NCI-H82 treated with DMSO at 0.1 percent for 48 hours (cell line): ENCODE data around the gene PCK2.

Source experiments
- DNase-seq: peaks from one replicate; lab custom pipeline; 2025; ENCODE audit not compliant: unreplicated experiment; lab: John Stamatoyannopoulos, UW

Gene PCK2

DNA sequence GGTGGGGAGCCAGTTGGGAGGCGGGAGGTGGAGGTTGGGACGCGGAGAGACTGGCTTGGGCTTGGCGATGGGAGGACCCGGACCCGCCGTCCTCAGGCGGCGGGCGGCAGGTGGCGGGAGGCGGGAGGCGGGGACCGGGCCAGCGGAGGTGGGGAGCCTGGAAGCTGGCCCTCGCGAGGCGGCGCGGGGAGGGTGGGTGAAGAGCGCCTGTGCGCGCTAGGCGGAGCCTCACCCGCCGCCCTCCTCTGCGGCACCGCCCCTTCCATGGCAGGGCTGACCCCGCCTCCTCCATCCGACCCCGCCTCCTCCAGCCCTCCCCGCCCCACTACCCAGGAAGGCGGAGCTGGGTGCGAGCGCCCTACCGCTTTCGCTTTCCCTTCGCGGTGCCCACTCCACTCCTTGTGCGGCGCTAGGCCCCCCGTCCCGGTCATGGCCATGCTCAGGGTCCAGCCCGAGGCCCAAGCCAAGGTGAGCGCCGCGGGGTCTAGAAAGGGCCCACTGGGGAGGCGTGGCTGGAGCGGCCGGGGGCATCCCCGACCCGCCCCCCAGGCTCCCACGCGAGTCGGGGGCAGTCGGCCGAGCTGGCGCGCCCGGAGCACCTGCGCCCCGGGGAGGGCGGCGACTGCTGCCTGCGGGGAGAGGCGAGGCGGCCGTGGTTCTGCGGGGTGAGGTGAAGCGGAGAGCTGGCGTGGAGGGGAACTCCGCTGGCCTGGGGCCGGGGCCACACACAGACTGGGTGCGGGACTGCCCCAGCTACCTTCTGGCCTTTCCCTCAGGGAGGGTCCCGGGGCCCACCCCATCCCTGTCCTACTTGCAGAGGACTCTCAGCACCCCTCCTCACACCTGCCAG, 41.9 kb downstream of the PCK2 start, which contains the start of gene PSME1:
Gene PSME1 (plus strand): TSS at position 361 of the 850 bp plus-strand sequence. CDS start 69 bp downstream, at position 430.
- DNase-seq = peak; percentile 43

DNA sequence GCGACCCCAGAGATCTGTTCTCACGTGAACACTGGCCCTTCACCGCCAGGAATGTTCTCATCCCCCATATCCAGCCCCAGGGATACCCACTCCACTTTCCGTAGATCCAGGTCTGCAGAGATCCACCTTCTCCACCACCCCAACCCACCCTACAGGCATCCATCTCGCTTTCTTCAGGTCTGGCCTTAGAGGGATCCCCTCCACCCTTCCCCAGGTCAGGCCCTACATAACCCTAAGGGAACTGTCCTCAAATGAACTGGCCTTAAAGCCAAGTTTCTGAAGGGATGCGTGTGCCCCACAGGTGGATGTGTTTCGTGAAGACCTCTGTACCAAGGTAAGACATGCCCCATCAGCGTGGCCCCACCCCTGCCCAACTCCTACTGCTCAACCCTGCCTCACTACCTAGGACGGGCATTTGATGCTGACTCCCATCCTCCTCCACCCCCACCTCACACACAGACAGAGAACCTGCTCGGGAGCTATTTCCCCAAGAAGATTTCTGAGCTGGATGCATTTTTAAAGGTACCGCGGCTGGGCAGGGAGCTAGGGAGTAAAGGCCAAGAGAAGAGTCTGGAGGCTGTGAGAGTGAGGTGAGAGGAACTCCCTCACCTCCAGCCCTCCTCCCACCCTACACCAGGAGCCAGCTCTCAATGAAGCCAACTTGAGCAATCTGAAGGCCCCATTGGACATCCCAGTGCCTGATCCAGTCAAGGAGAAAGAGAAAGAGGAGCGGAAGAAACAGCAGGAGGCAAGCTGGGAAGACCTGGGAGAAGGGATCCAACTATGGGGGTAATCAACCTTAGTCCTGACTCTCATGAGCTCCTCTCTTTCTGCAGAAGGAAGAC, 42.8 kb downstream of the PCK2 start:
- DNase-seq = no peak

DNA sequence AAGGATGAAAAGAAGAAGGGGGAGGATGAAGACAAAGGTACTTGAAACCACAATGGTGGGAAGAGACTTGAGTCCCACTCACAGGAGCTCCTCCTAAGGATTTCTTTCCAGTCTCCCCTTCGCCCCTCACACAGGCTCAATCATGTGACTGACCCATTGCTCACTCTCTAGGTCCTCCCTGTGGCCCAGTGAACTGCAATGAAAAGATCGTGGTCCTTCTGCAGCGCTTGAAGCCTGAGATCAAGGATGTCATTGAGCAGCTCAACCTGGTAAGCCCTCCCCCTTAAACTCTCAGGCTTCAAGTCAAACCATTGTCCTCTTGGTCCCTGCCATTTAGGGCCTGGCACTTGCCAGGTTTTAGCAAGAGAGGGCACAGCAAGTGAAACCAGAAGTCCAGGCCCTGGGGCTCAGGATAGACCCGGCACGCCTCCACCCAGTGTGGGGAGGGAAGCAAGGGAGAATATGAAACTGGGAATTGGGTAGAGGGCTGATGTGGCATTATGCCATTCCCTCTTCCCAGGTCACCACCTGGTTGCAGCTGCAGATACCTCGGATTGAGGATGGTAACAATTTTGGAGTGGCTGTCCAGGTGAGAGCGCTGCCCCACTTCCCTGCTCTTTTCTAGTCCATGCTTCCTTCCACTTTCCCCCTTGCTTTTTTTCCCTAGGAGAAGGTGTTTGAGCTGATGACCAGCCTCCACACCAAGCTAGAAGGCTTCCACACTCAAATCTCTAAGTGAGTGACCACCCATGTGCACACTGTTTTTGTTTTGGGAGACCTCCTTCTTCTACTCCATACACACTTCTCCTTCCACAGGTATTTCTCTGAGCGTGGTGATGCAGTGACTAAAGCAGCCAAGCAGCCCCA, 43.7 kb downstream of the PCK2 start:
- DNase-seq = no peak

DNA sequence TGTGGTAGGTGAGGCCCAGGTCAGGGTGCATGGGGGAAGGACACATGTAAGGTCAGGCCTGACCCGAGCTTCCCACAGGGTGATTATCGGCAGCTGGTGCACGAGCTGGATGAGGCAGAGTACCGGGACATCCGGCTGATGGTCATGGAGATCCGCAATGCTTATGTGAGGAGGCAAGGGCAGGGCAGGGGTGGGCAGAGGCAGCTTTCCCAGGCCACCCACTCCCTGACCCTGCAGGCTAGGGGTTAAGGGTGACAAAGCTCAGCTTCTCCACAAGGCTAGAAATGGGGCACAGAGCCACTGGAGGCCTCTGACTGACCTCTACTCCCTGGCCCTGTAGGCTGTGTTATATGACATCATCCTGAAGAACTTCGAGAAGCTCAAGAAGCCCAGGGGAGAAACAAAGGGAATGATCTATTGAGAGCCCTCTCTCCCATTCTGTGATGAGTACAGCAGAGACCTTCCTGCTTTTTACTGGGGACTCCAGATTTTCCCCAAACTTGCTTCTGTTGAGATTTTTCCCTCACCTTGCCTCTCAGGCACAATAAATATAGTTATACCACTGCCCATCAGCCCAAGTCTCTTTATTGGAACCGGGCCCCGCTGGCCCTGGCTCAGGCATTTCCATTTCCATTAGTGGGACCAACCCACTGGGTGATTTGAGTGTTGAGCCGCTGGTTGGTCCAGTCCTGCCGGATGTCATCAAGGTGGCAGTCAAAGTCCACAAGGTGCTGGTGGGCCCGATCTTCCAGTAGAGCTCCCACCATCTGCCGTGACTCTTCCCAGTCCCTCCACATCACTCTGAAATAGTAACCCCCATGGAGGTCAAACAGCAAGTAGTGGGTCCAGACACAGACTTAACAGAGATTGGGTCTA, 44.5 kb downstream of the PCK2 start:
- no peak for DNase-seq

DNA sequence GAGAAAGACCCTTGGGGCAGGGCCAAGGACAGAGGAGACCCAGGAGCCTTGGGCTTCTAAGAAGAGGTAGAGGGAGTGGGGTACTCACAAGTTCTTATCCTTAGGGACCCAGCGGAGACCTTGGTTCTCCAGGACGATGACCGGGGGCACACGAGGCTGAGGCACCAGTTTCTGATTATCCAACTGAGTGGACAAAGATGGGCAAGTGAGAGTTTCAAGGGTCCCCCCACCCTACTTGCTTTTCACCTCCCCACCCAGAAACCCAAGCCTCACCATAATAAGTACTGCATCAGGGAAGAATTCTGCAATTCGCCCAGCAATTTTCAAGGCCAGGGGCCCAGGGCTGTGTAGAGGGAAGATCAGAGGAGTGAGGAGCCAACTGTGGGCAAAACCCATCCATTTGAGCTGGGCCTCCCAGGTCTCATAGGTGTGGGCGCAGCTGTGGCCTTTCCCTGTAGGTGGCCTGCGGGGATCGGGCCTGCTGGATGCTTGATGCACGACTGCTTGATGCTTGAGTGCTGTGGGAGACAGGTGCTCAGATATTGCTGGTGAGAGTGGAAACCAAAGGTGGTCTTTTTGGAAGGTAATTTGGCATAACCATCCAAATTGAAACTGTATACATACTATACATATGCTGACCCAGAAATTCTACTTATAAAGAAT, 45.3 kb downstream of the PCK2 start:
- no peak for DNase-seq

DNA sequence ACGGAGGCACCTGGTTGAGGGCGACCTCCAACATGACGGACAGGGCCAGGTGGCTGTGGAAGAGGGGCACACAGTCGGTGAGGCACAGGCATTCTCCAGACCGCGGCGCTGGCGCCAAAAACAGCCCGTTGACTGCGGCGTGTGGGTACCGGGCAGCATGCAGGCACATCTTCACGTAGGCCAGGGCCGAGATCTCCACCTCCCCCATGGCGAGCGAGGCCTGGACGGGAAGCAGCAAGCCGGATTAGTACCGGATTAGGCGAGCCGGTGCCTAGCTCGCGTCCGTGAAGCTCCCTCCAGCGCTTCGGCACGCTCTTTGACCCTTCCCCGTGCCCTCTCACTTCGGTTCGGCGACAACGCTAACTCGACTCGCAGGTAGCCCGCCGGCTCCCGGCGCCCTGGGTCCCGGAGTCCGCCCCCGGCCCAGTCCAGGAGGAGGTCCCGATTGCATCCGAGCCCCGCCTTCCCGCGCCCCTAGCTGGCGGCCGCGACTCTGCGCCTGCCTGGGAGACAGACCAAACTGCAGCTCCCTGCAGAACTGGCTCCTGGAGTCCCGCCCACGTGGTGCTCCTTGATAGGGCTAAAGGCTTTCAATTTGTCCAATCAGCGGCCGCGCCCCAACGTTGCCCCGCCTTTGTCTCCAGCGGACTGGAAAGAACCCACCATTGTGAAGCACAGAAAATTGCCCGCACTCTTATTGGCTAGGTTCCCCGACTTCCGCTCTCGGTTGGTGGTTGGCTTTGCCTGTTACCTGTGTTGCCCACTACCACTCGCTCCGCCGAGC, 47.2 kb downstream of the PCK2 start, which contains the start of gene EMC9:
Gene EMC9 (minus strand): TSS at position 495 of the 784 bp plus-strand sequence. CDS start 287 bp downstream, at position 208.
- DNase-seq = peak; percentile 96

DNA sequence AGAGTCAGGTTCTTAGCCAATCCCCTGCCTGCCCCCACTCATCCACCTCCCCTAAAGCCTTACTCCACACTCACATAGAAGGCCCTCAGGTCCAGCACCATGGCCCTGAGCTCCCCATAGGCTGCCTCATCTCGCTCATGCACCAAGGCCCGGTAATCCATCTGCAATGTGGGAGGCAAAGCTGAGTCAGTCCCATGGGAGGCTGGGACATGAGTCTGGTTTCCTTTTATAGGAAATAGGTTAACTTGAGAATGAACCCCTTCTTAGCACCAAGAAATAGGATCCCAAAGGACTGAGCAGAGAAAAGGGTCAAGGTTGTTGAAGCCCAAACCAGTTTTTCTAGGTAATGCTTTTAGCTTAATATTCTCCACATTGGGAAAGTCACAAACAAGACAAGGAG, 49.4 kb downstream of the PCK2 start:
- no peak for DNase-seq

DNA sequence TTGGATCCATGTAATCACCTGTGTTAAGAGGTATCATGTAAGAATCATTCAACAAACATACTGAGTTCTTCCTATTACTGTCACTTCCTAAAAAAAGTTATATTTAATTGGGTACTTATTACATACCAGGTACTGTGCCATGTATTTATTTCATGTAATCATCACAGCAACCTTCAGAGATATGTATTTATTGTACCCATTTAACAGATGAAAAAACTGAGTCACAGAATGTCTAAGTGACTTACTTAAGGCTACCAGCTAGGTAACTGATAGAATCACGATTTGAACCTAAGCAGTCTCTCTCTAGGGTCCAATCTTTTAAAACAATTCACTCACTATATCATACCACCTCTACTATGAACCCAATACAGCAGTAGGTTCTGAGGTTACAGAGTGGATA, 50.3 kb downstream of the PCK2 start:
- DNase-seq = no peak

DNA sequence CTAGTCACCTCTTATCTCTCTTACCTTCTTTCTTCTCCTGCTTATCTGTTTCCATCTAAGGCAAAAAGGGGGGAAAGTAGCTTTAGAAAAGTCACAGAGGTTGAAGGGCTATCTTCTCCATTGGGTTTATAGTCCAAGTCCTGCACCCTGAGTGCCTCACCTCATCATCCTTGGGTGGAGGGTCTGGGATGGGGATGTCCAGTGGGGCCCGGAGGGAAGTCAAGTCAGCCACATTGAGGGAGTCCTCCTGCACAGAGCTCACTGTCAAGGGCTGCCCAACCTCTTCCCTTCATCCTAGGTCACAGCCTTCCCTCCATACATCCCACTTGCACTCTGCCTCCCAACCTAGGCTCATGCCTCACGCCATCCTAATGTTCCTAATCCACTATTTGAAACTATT, 51.1 kb downstream of the PCK2 start:
- DNase-seq = no peak

DNA sequence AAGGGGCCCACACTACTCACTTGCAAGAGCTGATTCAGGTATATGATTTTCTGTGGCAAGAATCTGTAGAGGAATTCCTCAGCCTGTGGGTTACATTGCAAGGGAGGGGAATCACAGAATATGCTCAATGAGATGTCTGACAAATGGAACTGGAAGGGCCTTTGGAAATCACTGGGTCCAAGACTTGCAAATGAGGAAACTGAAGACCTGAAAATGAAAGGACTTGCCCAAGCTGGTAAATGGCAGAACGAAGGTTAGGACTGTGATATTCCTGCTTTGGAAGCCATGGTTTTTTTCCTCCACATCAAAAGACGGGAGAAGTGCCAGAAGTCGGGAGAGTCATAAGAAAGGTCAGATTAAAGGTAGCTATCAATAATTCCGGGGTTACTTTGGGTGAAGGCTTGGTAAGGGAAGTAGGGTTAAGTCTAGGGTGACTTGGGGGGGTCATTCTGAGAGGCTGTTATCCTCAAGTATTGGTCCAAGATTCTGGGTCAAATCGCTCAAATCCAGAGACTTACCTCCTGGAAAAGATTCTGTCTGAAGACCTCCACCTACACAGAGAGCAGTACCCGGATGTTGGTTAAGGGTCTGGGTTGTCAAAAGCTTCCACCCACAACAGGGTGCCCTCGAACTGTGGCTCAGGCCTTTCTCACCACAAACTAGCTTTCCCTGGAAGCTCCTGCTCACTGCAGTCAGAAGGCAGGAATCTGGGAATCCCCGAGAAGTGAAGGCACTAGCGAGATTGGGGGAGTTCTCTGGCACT, 51.8 kb downstream of the PCK2 start:
- no peak for DNase-seq

DNA sequence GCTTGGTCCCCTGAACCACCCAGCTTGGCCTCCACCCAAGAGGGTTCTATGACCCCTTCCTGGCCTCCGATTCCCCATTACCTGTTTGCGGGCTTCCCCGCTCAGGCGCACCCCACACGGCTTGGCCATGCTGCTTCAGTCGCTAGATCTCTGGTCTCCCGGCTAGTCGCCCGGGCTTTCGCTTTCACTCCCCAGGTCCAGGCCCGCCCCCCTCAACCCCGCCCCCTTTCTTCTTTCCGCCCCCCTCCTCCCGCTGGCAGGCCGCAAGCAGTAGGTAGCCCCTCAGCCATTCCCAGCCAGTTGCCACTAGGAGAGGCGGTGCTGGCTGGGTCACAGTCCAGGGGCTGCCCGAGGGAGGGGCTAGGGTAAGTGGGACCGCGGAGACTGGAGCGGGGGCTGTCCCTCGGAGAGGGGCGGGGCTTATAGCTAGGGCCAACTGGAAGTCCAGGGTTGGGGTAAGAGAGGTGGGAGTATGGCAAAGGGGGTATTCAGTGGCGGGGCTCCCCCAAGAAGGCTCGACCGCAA, 52.4 kb downstream of the PCK2 start, which contains the start of gene PSME2:
Gene PSME2 (minus strand): TSS at position 158 of the 525 bp plus-strand sequence. CDS start 29 bp downstream, at position 129.
- peak; percentile 88 for DNase-seq

DNA sequence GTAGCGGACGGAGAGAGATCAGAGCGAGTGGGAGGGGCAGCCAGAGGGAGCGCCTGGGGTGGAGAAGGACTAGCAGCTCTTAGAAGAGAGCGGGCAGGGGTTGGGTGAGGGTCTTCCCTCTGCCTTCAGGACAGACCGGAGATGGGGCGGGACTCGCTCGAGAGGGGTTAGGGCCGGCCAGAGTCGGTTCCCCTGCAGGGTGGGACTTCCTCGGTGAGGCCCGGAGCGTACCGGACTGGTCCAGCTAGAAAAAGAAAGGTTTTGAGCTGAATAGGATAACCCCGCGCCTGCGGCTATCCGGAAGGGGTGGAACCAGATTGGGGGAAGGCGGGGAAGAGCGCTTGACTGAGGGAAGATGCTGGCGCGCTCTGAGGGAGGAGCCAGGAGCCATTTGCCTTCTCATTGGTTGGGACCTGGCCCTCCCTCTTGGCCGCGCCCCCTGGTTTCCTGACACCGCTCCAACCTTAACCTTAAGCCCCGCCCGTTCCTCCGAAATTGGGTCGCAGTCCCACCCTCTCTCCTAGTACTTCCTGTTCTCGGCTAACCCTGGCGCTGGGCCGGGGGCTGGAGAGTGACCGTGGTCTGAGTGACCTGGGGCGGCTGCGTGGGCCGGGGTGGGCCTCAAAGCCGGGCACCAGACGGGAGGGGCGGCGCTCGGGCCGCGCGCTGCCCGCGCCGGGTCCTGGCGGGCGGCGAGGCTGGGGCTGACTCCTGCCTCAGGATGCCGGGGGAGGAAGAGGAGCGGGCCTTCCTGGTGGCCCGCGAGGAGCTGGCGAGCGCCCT, 53.1 kb downstream of the PCK2 start, which contains the start of gene RNF31:
Gene RNF31 (plus strand): TSS at position 521 of the 783 bp plus-strand sequence. CDS start 201 bp downstream, at position 722.
- DNase-seq = peak; percentile 94

DNA sequence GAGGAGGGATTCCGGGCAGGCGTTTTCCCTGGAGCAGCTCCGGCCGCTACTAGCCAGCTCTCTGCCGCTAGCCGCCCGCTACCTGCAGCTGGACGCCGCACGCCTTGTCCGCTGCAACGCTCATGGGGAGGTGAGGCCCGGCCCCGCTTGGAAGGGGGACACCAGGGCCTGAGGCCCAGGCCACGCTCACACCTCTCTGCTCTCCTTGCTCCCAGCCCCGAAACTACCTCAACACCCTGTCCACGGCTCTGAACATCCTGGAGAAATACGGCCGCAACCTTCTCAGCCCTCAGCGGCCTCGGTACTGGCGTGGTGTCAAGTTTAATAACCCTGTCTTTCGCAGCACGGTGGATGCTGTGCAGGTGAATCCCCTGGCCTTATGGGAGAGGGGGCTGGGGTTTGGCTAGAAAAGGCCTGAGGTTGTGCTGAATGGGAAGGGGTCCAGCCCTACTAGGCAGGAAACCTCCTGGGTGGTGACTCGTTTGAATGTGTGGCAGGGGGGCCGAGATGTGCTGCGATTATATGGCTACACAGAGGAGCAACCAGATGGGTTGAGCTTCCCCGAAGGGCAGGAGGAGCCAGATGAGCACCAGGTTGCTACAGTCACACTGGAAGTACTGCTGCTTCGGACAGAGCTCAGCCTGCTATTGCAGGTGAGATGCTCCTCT, 53.8 kb downstream of the PCK2 start:
- DNase-seq = no peak

DNA sequence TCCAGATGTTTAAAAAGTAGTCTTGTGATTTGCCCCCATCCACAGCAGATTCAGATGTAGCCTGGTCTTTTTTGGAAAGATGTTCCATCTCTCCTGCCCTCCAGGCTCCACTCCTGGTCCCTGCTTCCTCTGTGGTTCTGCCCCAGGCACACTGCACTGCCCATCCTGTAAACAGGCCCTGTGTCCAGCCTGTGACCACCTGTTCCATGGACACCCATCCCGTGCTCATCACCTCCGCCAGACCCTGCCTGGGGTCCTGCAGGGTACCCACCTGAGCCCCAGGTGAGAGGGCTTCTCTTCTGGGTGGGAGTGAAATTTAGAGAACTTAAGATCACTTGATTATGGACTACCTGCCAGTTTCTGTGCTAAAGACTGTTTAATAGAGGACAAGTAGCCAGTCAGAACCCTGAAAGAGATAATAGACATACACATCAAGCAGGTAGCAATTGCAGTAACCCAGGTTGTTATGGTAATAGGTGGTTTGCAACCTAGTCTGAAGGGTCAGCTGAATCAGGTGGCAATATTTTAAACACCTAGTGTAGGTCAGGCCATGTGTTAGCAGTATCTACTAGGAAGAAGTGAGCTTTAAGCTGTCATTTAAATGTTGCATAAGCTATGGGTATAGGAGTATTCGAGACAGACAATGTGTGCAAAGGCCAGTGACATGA, 55.3 kb downstream of the PCK2 start:
- DNase-seq = no peak

DNA sequence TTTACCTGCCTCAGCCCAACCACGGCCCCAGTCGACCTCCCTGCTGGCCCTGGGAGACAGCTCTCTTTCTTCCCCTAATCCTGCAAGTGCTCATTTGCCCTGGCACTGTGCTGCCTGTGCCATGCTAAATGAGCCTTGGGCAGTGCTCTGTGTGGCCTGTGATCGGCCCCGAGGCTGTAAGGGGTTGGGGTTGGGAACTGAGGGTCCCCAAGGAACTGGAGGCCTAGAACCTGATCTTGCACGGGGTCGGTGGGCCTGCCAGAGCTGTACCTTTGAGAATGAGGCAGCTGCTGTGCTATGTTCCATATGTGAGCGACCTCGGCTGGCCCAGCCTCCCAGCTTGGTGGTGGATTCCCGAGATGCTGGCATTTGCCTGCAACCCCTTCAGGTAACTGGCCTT, 56.0 kb downstream of the PCK2 start:
- DNase-seq = no peak
